Neutrophil (primary cell): ENCODE measurements around the gene CAMK1D.

ENCODE experiments used
- H3K27ac ChIP-seq: fragments of 200-600 bp; sonication (generic); 2 replicates; pipeline ENCODE4 v1.5.1; 2016; ENCODE audit warnings: mild to moderate bottlenecking, moderate library complexity
- H3K27me3 ChIP-seq: fragments of 200-600 bp; sonication (generic); 2 replicates; pipeline ENCODE4 v1.6.0; 2016; ENCODE audit warnings: mild to moderate bottlenecking
- H3K36me3 ChIP-seq: fragments of 200-600 bp; sonication (generic); 2 replicates; pipeline ENCODE4 v1.5.1; 2017
- H3K4me1 ChIP-seq, 2 experiments: fragments of 200-600 bp in 1 of 2; sonication (generic) in 1 of 2; 1 replicate in 1 of 2; 2 replicates in 1 of 2; pipeline versions ENCODE4 v1.5.1 to v1.6.1; 2013 to 2016; ENCODE audit warnings: low read depth in 1 of 2, low read length in 1 of 2, mild to moderate bottlenecking in 1 of 2, moderate library complexity in 1 of 2; ENCODE audit not compliant: control insufficient read depth in 1 of 2, insufficient read depth in 1 of 2
- H3K4me3 ChIP-seq, 2 experiments: fragments of 200-600 bp in 1 of 2; sonication (generic) in 1 of 2; 1 replicate in 1 of 2; 2 replicates in 1 of 2; pipeline ENCODE4 v1.5.1; 2013 to 2016; ENCODE audit warnings: low read depth in 1 of 2, low read length in 1 of 2, mild to moderate bottlenecking in 1 of 2, moderate library complexity in 1 of 2
- H3K9me3 ChIP-seq: fragments of 200-600 bp; sonication (generic); 2 replicates; pipeline ENCODE4 v1.5.1; 2016
- TF ChIP-seq, protein P1 (sequence below): fragments of 200-600 bp; sonication (generic); IDR thresholded peaks from 2 replicates; pipeline ENCODE4 v1.5.1; 2016; ENCODE audit warnings: antibody characterized with exemption

Gene CAMK1D

DNA sequence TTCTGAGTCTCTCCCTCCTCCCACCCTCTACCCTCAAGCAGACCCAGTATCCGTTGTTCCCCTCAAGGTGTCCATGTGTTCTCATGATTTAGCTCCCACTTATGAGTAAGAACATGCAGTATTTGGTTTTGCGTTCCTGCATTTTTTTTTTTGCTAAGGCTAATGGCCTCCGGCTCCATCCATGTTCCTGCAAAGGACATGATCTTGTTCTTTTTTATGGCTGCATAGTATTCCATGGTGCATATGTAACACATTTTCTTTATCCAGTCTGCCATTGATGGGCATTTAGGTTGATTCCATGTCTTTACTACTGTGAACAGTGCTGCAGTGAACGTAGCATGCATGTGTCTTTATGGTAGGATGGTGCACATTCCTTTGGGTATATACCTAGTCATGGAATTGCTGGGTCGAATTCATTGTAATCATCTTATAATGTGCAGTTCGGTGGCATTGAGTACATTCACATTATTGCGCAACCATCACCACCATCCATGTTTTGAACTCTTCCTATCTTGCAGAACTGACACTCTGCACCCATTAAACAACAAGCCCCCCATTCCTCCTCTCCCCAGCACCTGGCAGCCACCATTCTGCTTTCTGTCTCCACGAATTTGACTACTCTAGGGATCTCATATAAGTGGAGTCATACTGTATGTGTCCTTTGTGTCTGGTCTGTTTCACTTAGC, 125.5 kb downstream of the CAMK1D start:
- no peak overlapping the region for H3K4me3 ChIP-seq
- no peaks in the 10 kb centered on the region for H3K27me3 ChIP-seq
- H3K4me1 ChIP-seq = no peaks in the 10 kb centered on the region
- H3K36me3 ChIP-seq = no peaks in the 10 kb centered on the region
- no peak overlapping the region for H3K27ac ChIP-seq
- TF ChIP-seq, protein P1, sequence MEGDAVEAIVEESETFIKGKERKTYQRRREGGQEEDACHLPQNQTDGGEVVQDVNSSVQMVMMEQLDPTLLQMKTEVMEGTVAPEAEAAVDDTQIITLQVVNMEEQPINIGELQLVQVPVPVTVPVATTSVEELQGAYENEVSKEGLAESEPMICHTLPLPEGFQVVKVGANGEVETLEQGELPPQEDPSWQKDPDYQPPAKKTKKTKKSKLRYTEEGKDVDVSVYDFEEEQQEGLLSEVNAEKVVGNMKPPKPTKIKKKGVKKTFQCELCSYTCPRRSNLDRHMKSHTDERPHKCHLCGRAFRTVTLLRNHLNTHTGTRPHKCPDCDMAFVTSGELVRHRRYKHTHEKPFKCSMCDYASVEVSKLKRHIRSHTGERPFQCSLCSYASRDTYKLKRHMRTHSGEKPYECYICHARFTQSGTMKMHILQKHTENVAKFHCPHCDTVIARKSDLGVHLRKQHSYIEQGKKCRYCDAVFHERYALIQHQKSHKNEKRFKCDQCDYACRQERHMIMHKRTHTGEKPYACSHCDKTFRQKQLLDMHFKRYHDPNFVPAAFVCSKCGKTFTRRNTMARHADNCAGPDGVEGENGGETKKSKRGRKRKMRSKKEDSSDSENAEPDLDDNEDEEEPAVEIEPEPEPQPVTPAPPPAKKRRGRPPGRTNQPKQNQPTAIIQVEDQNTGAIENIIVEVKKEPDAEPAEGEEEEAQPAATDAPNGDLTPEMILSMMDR = no peak
- no peaks in the 10 kb centered on the region for H3K9me3 ChIP-seq

DNA sequence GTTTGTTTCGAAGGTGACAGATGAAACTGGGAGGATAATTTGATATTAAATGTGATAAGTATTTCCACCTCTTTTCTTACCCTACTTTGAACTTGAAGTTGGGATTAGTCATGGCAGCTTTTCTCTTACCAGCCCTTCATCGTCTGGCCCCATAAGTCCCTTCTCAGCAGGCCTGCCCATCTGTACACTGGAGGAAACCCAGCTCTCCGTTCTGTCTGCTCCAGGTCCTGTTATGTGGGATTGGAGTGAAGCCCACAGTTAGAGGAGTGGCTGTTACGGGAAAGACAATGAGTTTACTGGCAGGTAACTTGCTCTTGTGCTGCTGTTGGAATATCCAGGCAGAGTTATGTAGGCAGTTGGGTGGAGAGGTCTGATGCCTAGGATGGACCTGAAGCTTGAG, 127.3 kb downstream of the CAMK1D start:
- H3K9me3 ChIP-seq = no peaks in the 10 kb centered on the region
- no peak overlapping the region for H3K27ac ChIP-seq
- H3K27me3 ChIP-seq = no peaks in the 10 kb centered on the region
- no peak overlapping the region for H3K4me3 ChIP-seq
- peaks cover under 1 to 1% of the 10 kb centered on the region in 2 experiments for H3K4me1 ChIP-seq
- H3K36me3 ChIP-seq = no peaks in the 10 kb centered on the region
- TF ChIP-seq, protein P1 = no peak

DNA sequence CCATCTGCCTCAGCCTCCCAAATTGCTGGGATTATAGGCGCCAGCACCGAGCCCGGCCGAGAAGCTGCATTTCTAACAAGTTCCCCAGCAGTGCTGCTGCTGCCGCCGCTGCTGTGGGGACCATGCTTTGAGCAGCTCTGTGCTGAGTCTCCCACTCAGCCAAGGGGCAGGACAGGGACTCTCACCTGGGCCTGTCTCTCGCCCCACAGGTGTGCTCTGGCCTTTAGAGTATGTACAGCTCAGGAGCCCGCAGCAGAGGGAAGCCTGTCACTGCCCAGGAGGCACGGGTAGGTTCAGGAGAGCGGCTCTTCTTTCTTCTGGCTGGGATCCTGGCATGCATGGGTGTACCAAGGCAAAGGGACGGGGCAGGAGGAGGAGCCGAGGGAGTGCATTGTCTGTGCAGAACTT, 130.1 kb downstream of the CAMK1D start:
- Histone ChIP-seq H3K27me3 (no peaks in the 10 kb centered on the region), H3K36me3 (no peaks in the 10 kb centered on the region), H3K4me1 (peaks cover 14% of the 10 kb centered on the region in 2 experiments), H3K4me3 (no peak overlapping the region), H3K9me3 (no peaks in the 10 kb centered on the region), H3K27ac (no peak overlapping the region)
- TF ChIP-seq, protein P1 = no peak

DNA sequence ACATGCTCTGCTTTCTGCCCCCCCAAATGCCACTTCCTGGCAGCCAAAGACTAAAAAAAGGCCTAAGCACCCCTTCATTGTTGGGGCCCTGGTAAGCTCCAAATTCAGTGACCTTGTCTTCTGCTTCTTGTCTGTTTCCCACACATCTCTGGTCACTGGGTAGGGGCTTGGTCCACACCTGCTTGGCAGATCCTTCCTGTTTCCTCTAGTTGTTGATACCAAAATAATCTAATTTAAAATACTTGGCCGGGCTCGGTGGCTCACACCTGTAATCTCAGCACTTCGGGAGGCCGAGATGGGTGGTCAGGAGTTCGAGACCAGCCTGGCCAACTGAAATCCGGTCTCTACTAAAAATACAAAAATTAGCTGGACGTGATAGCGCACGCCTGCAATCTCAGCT, 130.6 kb downstream of the CAMK1D start:
- Histone ChIP-seq H3K9me3 (no peaks in the 10 kb centered on the region), H3K4me1 (peaks cover 14% of the 10 kb centered on the region in 2 experiments)
- TF ChIP-seq, protein P1 = no peak

DNA sequence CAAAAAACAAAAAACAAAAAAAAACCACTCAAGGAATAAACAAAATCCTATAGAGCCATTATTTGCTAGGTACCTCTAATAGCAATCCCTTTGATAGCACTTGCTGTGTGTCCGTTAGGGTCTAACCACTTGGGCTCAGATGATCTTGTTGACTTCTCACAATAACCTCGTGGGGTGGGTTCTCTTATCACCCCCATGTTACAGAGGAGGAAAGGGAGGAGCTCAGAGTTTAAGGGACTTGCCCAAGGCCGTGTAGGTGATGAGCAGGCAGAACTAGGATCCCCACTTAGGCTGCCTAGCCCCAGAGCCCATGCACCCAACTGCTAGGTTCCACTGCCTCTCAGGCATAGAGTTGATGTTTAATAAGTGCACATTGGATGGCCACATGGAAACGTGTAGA, 131.1 kb downstream of the CAMK1D start:
- H3K4me3 ChIP-seq = no peak overlapping the region
- no peaks in the 10 kb centered on the region for H3K27me3 ChIP-seq
- H3K27ac ChIP-seq = no peak overlapping the region
- TF ChIP-seq, protein P1 = no peak
- no peaks in the 10 kb centered on the region for H3K36me3 ChIP-seq
- H3K4me1 ChIP-seq = peaks cover 14% of the 10 kb centered on the region in 2 experiments
- no peaks in the 10 kb centered on the region for H3K9me3 ChIP-seq

More for the DNA sequence above, 130.6 kb downstream of the CAMK1D start:
- Histone ChIP-seq H3K27me3 (no peaks in the 10 kb centered on the region), H3K4me3 (no peak overlapping the region), H3K27ac (no peak overlapping the region), H3K36me3 (no peaks in the 10 kb centered on the region)
